Suprapubic skin (tissue), 3 donors: ENCODE data around the gene ARMC10.

Experiments
- POLR2AphosphoS5 ChIP-seq, 3 donors: sonication (generic); formaldehyde crosslinking; IDR thresholded peaks; one replicate each; pipeline ENCODE4 v1.6.1; 2017; ENCODE audit warnings: antibody characterized with exemption in 3 of 3
- TF ChIP-seq, protein P1 (sequence below), 2 donors: fragments of 200-600 bp in 1 of 2; fragments of 450-650 bp in 1 of 2; sonication (generic) in 1 of 2; IDR thresholded peaks; one replicate each; pipeline ENCODE4 v1.5.1; 2016 to 2019; ENCODE audit warnings: antibody characterized with exemption in 2 of 2, mild to moderate bottlenecking in 1 of 2, moderate library complexity in 1 of 2

DNA sequence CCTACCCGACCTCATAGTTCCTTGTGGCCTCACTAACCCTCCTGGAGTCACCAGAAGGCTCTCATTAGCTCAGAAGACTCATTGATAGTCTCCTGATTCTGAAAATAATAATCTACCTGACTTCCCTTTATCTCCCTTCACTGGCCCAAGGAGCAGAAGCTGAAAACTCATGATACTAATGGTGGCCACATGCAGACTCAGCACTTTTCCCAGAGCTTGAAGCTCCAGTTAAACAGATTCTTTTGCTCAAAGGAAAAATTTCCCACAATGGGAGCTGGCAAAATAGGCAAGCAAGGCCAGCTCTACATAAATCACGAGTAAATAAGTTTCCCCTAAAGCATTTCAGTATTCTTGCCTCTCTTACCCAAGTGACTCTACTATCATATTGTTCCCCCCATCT lies 65.7 kb downstream of the ARMC10 start:
- TF ChIP-seq, protein P1, sequence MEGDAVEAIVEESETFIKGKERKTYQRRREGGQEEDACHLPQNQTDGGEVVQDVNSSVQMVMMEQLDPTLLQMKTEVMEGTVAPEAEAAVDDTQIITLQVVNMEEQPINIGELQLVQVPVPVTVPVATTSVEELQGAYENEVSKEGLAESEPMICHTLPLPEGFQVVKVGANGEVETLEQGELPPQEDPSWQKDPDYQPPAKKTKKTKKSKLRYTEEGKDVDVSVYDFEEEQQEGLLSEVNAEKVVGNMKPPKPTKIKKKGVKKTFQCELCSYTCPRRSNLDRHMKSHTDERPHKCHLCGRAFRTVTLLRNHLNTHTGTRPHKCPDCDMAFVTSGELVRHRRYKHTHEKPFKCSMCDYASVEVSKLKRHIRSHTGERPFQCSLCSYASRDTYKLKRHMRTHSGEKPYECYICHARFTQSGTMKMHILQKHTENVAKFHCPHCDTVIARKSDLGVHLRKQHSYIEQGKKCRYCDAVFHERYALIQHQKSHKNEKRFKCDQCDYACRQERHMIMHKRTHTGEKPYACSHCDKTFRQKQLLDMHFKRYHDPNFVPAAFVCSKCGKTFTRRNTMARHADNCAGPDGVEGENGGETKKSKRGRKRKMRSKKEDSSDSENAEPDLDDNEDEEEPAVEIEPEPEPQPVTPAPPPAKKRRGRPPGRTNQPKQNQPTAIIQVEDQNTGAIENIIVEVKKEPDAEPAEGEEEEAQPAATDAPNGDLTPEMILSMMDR (IDR thresholded peaks at IDR 0.05) = no peak
- TF ChIP-seq POLR2AphosphoS5 (IDR thresholded peaks at IDR 0.05) = no peak
